ENCODE results near the gene BNC1. TPM values are rescaled to one million over a fixed set of nuclear protein-coding genes. Genes with fewer than 3 reads are reported as not detected.

The BNC1 gene
- total and polyA plus RNA-seq, 2 of the 4 experiments (the other 2 are of a cell fraction): 0.38 to 0.54 TPM

GRCh38 chr15:83292317-83292716 is 7.9 kb upstream of the BNC1 start:
- H3K79me1 ChIP-seq (ENCODE audit: low read depth in 1 of 2, low read length in 2 of 2): no peaks in the 10 kb centered on the region
- H2AK9ac ChIP-seq (replicated peaks; ENCODE audit: low read depth, low read length, poor library complexity): no peak overlapping the region
- H3K4me1 ChIP-seq (ENCODE audit: control insufficient read depth, insufficient read depth, low read length): peaks cover 8% of the 10 kb centered on the region
- no peak overlapping the region for H4K5ac ChIP-seq (ENCODE audit: low read depth, low read length)
- H3K14ac ChIP-seq (replicated peaks; ENCODE audit: low read depth, low read length): no peak overlapping the region
- H4K20me1 ChIP-seq (ENCODE audit: insufficient read depth, low read length): no peaks in the 10 kb centered on the region
- peaks cover 6% of the 10 kb centered on the region; the same call in 1 of the 2 replicates for H3K9me1 ChIP-seq (ENCODE audit: insufficient read depth, low read length)
- intact Hi-C loops (cut with micrococcal nuclease) (no loop called here), dilution Hi-C loops (cut with HindIII; ENCODE audit: low sequenced_read_pairs, unreplicated experiment) (no loop called here), in situ Hi-C loops (cut with MboI; ENCODE audit: low sequenced_read_pairs) (no loop called here)
- H3K27me3 ChIP-seq (ENCODE audit: control insufficient read depth, insufficient read depth, low read length): peaks cover 7% of the 10 kb centered on the region; the same call in 1 of the 2 replicates
- no peak overlapping the region for H3K56ac ChIP-seq (ENCODE audit: extremely low read depth, insufficient read depth, low read length)
- H3K9me3 ChIP-seq (ENCODE audit: control insufficient read depth, insufficient read depth, low read length): no peaks in the 10 kb centered on the region
- no peak overlapping the region for H2AFZ ChIP-seq (replicated peaks; ENCODE audit: low read length, poor library complexity)
- no peak overlapping the region for H3K27ac ChIP-seq (ENCODE audit: insufficient read depth, low read length)
- no peak overlapping the region for H4K8ac ChIP-seq (ENCODE audit: low read depth in 2 of 2, low read length in 2 of 2)
- WGBS, 2 experiments (ENCODE audit: extremely low coverage in 2 of 2, insufficient read length in 1 of 2): 54% methylated on average over 3 of the region's 5 CpGs; no CpG with 5 or more reads in 1 of the 2 experiments
- no peak overlapping the region for H3K18ac ChIP-seq (ENCODE audit: low read depth, low read length)
- H2BK5ac ChIP-seq (ENCODE audit: low read depth, low read length, poor library complexity, severe bottlenecking): no peak overlapping the region
- ChIA-PET POLR2A (ENCODE audit: unreplicated experiment) (no interaction called here), CTCF (no interaction called here)
- no peak overlapping the region for H2BK120ac ChIP-seq (ENCODE audit: low read depth, low read length)
- H2BK20ac ChIP-seq (ENCODE audit: low read depth, low read length): no peak overlapping the region
- BruUV-seq (replicated peaks): no TSS peak
- no peak overlapping the region for H2BK15ac ChIP-seq (ENCODE audit: low read depth, low read length)
- no peaks in the 10 kb centered on the region for H3K36me3 ChIP-seq (ENCODE audit: control insufficient read depth, insufficient read depth, low read length)
- TF ChIP-seq USF2 (IDR thresholded peaks at IDR 0.05; ENCODE audit: low read depth, low read length): no peak
- no peak for TF ChIP-seq ELK1 (IDR thresholded peaks at IDR 0.05; ENCODE audit: borderline replicate concordance, low read depth, low read length)
- H3K4me2 ChIP-seq (ENCODE audit: low read depth, low read length): no peak overlapping the region
- no peak overlapping the region for H3K4me3 ChIP-seq (ENCODE audit: insufficient read depth, low read depth, low read length)
- no peak overlapping the region for H3K4ac ChIP-seq (ENCODE audit: low read depth, low read length)
- H4K91ac ChIP-seq (ENCODE audit: insufficient read depth, low read depth, low read length): no peak overlapping the region
- H3K9ac ChIP-seq (ENCODE audit: low read depth, low read length): no peak overlapping the region
- H3K23ac ChIP-seq (ENCODE audit: low read depth, low read length): no peak overlapping the region
- DNase-seq (peak; percentile 54), ATAC-seq (ENCODE audit: low read depth) (no peak)
- no peak overlapping the region for H2AK5ac ChIP-seq (ENCODE audit: low read depth, low read length)

Measured in IMR-90 (cell line).